ENCODE results near the gene KRT39.
"Not testable (repeated sequence)": the region's sequence is repeated elsewhere in the genome, so short reads cannot be mapped to it uniquely, and the experiment has no call there.

Gene KRT39

GRCh38 chr17:40966848-40967247 is at the start of gene KRT39:
Gene KRT39, minus strand, starts transcription at chr17:40966948. Its CDS starts 92 bp downstream, at chr17:40966856.
- no peak for DNase-seq

GRCh38 chr17:41015454-41015853 is 48.7 kb upstream of the KRT39 start:
- no peak for DNase-seq

- DNase-seq = no peak
These were observed 46.9 kb upstream of the KRT39 start for GRCh38 chr17:41013606-41014005.

- DNase-seq = no peak
These were observed 46.4 kb upstream of the KRT39 start for GRCh38 chr17:41013181-41013580.

- DNase-seq = no peak
These were observed 45.8 kb upstream of the KRT39 start for GRCh38 chr17:41012326-41013120.

- no peak for DNase-seq
These were observed 43.7 kb upstream of the KRT39 start for GRCh38 chr17:41010441-41010840.

GRCh38 chr17:41009936-41010335 is 43.2 kb upstream of the KRT39 start:
- no peak for DNase-seq

- no peak for DNase-seq
These were observed 42.6 kb upstream of the KRT39 start for GRCh38 chr17:41009301-41009760.

GRCh38 chr17:41008811-41009210 is 42.1 kb upstream of the KRT39 start, which contains the start of gene KRTAP3-1:
Gene KRTAP3-1, minus strand, starts transcription at chr17:41009128. Its CDS starts 54 bp downstream, at chr17:41009074.
- DNase-seq = no peak

GRCh38 chr17:41004397-41004796 is 37.6 kb upstream of the KRT39 start:
- DNase-seq = no peak

- no peak for DNase-seq
These were observed 37.2 kb upstream of the KRT39 start for GRCh38 chr17:41003926-41004325.

GRCh38 chr17:41002814-41003213 is 36.1 kb upstream of the KRT39 start:
- no peak for DNase-seq

- DNase-seq = no peak
These were observed 35.0 kb upstream of the KRT39 start for GRCh38 chr17:41001795-41002194.

- DNase-seq = not testable (repeated sequence)
These were observed 32.8 kb upstream of the KRT39 start, which contains the start of gene KRTAP3-2 for GRCh38 chr17:40999563-40999962. Gene KRTAP3-2, minus strand, starts transcription at chr17:40999906. Its CDS starts 53 bp downstream, at chr17:40999853.

GRCh38 chr17:40997361-40997760 is 30.6 kb upstream of the KRT39 start:
- no peak for DNase-seq

GRCh38 chr17:40996829-40997228 is 30.1 kb upstream of the KRT39 start:
- no peak for DNase-seq

- no peak for DNase-seq
These were observed 28.4 kb upstream of the KRT39 start for GRCh38 chr17:40995116-40995515.

- DNase-seq = no peak
These were observed 27.1 kb upstream of the KRT39 start, which contains the start of gene KRTAP3-3 for GRCh38 chr17:40993839-40994238. Gene KRTAP3-3, minus strand, starts transcription at chr17:40994164. Its CDS starts 67 bp downstream, at chr17:40994097.

GRCh38 chr17:40993084-40993483 is 26.3 kb upstream of the KRT39 start:
- no peak for DNase-seq

GRCh38 chr17:40992666-40993065 is 25.9 kb upstream of the KRT39 start:
- DNase-seq = no peak

GRCh38 chr17:40986920-40987319 is 20.2 kb upstream of the KRT39 start:
- no peak for DNase-seq

GRCh38 chr17:40984226-40984625 is 17.5 kb upstream of the KRT39 start, which contains the start of gene KRT40:
Gene KRT40, minus strand, starts transcription at chr17:40984326. Its CDS starts 53 bp downstream, at chr17:40984273.
- no peak for DNase-seq

- DNase-seq = no peak
These were observed 14.4 kb upstream of the KRT39 start for GRCh38 chr17:40981115-40981514.

GRCh38 chr17:40980596-40980995 is 13.8 kb upstream of the KRT39 start:
- DNase-seq = no peak

All from NCI-H1694 (cell line).